ENCODE measurements around the gene PRMT6.
"Not testable (repeated sequence)": the region's sequence is repeated elsewhere in the genome, so short reads cannot be mapped to it uniquely, and the experiment has no call there.

Gene PRMT6

GRCh38 chr1:107073493-107073892 lies 17.0 kb downstream of the PRMT6 start:
- TF ChIP-seq CTCF (IDR thresholded peaks at IDR 0.05; ENCODE audit: low read depth, low read length): no peak
- no peak overlapping the region for H3K4me3 ChIP-seq (ENCODE audit: low read depth, low read length)

- no peak overlapping the region for H3K4me3 ChIP-seq (ENCODE audit: low read depth, low read length)
- no peak for TF ChIP-seq CTCF (IDR thresholded peaks at IDR 0.05; ENCODE audit: low read depth, low read length)
These were observed 20.4 kb downstream of the PRMT6 start for GRCh38 chr1:107076841-107077240.

- no peak for TF ChIP-seq CTCF (IDR thresholded peaks at IDR 0.05; ENCODE audit: low read depth, low read length)
- H3K4me3 ChIP-seq (ENCODE audit: low read depth, low read length): no peak overlapping the region
These were observed 22.8 kb downstream of the PRMT6 start for GRCh38 chr1:107079249-107079648.

GRCh38 chr1:107081102-107081501 lies 24.6 kb downstream of the PRMT6 start:
- no peak overlapping the region for H3K4me3 ChIP-seq (ENCODE audit: low read depth, low read length)
- no peak for TF ChIP-seq CTCF (IDR thresholded peaks at IDR 0.05; ENCODE audit: low read depth, low read length)

GRCh38 chr1:107091418-107091817 lies 34.9 kb downstream of the PRMT6 start:
- no peak for TF ChIP-seq CTCF (IDR thresholded peaks at IDR 0.05; ENCODE audit: low read depth, low read length)
- H3K4me3 ChIP-seq (ENCODE audit: low read depth, low read length): no peak overlapping the region

GRCh38 chr1:107093395-107093794 lies 36.9 kb downstream of the PRMT6 start:
- H3K4me3 ChIP-seq (ENCODE audit: low read depth, low read length): not testable (repeated sequence)

- H3K4me3 ChIP-seq (ENCODE audit: low read depth, low read length): no peak overlapping the region
- TF ChIP-seq CTCF (IDR thresholded peaks at IDR 0.05; ENCODE audit: low read depth, low read length): no peak
These were observed 39.2 kb downstream of the PRMT6 start for GRCh38 chr1:107095647-107096046.

GRCh38 chr1:107096690-107097089 lies 40.2 kb downstream of the PRMT6 start:
- TF ChIP-seq CTCF (IDR thresholded peaks at IDR 0.05; ENCODE audit: low read depth, low read length): no peak

More at GRCh38 chr1:107096690-107097089, 40.2 kb downstream of the PRMT6 start:
- no peak overlapping the region for H3K4me3 ChIP-seq (ENCODE audit: low read depth, low read length)

Measured in WI38 (cell line).